ENCODE results near the gene MARVELD3. TPM values are rescaled to one million over a fixed set of nuclear protein-coding genes. Genes with fewer than 3 reads are reported as not detected.
"Not testable (repeated sequence)": the region's sequence is repeated elsewhere in the genome, so short reads cannot be mapped to it uniquely, and the experiment has no call there.

MARVELD3 gene
- total RNA-seq, 1 donor from 2014 or later: 32.3 TPM

DNA sequence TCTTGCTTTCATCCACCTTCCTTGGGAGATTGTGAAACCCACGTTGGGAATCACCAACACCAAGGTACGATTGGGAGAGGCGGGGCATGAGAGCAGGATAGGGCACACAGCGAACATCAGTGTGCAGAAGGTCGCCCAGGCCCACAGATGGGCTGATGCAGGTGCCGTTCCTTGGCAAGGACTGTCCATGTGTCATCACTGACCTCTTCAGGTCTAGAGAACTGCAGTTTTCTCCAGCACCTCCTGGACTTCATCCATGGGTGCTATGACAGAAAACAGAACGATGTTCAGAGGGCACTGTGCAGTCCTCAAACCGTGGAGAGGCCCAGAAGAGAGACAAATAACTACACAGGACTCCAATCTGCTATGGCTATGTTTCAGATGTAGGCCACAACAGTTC is 25.2 kb upstream of the MARVELD3 start:
- no peak for DNase-seq (ENCODE audit: low spot score, unreplicated experiment)
- H3K27ac Mint-ChIP-seq: no peak overlapping the region
- peaks cover 6% of the 10 kb centered on the region for H3K9me3 Mint-ChIP-seq (ENCODE audit: low read depth)
- TF ChIP-seq, protein P1, sequence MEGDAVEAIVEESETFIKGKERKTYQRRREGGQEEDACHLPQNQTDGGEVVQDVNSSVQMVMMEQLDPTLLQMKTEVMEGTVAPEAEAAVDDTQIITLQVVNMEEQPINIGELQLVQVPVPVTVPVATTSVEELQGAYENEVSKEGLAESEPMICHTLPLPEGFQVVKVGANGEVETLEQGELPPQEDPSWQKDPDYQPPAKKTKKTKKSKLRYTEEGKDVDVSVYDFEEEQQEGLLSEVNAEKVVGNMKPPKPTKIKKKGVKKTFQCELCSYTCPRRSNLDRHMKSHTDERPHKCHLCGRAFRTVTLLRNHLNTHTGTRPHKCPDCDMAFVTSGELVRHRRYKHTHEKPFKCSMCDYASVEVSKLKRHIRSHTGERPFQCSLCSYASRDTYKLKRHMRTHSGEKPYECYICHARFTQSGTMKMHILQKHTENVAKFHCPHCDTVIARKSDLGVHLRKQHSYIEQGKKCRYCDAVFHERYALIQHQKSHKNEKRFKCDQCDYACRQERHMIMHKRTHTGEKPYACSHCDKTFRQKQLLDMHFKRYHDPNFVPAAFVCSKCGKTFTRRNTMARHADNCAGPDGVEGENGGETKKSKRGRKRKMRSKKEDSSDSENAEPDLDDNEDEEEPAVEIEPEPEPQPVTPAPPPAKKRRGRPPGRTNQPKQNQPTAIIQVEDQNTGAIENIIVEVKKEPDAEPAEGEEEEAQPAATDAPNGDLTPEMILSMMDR (IDR thresholded peaks at IDR 0.05; ENCODE audit: unreplicated experiment): no peak
- H3K4me1 Mint-ChIP-seq (ENCODE audit: low read depth): peaks cover 1% of the 10 kb centered on the region
- H3K36me3 Mint-ChIP-seq (ENCODE audit: insufficient read depth): no peaks in the 10 kb centered on the region
- no peaks in the 10 kb centered on the region for H3K27me3 Mint-ChIP-seq
- no peak overlapping the region for H3K4me3 Mint-ChIP-seq (ENCODE audit: low read depth)

DNA sequence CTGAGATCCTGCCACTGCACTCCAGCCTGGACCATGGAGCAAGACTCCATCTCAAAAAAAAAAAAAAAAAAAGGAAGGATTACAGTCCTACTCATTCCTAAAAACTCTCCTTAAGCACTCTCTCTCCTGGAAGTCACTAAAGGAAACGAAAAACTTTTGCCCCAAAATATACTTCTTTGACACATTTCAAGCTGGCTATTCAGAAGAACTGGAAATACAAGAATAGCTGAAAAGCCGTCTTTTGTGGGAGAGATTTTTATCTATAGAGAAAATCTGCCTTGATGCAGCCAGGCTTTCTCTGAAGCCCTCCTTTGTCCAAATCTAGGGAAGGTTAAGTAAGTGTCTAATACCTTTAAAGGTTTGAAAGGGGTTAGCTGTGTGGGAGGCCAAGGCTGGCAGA is 16.9 kb upstream of the MARVELD3 start:
- Mint-ChIP-seq H3K4me3 (ENCODE audit: low read depth) (no peak overlapping the region), H3K4me1 (ENCODE audit: low read depth) (peaks cover 4% of the 10 kb centered on the region), H3K27me3 (no peaks in the 10 kb centered on the region), H3K36me3 (ENCODE audit: insufficient read depth) (no peaks in the 10 kb centered on the region), H3K9me3 (ENCODE audit: low read depth) (no peaks in the 10 kb centered on the region), H3K27ac (no peak overlapping the region)
- TF ChIP-seq, protein P1 (IDR thresholded peaks at IDR 0.05; ENCODE audit: unreplicated experiment): no peak
- DNase-seq (ENCODE audit: low spot score, unreplicated experiment): no peak

DNA sequence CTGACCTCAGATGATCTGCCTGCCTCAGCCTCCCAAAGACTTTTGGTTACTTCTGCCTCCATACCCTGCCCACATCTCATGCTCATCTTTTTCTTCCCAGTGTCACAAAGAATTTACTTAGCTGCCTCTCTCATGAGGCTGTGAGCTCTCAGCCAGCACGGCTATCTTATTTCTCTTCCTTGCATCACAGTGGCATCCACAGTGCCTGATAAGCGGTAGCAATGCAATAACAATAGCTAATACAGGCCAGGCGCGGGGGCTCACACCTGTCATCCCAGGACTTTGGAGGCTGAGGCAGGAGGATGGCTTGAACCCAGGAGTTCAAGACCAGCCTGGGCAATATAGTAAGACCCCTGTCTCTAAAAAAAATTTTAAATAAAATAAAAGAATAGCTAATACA is 15.5 kb upstream of the MARVELD3 start:
- H3K27me3 Mint-ChIP-seq: no peaks in the 10 kb centered on the region
- H3K27ac Mint-ChIP-seq: no peak overlapping the region
- TF ChIP-seq, protein P1 (IDR thresholded peaks at IDR 0.05; ENCODE audit: unreplicated experiment): no peak
- no peak overlapping the region for H3K4me3 Mint-ChIP-seq (ENCODE audit: low read depth)
- no peak for DNase-seq (ENCODE audit: low spot score, unreplicated experiment)
- H3K36me3 Mint-ChIP-seq (ENCODE audit: insufficient read depth): no peaks in the 10 kb centered on the region
- H3K9me3 Mint-ChIP-seq (ENCODE audit: low read depth): no peaks in the 10 kb centered on the region
- peaks cover 4% of the 10 kb centered on the region for H3K4me1 Mint-ChIP-seq (ENCODE audit: low read depth)

DNA sequence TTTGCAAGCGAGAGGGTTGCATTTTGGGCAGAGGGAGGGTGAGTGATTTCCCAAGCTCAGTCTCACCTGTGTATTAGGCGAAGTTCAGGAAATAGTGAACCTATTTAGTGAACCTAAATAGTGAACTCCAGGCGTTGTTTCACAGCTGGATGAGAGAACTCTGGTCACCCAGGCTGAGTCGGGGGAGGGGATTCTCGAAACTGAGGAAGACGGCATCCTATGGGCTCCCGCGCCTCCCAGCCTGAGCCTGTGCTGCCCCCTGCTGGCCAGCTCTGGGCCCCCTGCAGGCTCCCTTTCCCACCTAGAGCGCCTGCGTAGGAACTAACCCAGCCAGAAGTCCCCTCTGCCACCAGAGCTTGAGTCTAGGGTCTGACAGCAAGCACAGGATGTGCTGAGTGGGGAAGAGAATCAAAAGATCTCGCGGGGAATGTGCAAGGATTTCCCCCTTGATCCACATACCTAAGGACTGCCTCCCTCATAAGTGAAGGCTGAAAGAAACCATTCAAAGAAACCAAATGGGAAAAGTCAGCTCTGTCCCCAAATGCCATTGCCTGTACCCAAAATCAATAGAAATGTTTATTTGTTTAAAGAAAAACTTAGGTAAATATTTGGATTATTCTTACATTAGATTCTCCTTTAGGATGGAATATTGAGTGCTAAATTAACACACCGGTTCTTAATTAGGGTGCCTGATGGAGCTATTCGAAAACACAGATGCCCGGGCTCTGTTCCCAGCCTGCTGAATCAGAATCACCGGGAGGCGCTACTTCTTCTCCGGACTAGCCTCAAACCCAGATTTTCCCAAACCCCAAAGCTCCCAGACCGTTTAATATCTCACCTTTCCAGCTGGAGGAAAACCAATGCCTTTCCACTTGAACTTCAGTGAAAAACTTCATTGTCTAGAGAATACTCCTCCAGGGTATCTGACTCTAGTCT is 14.8 kb upstream of the MARVELD3 start:
- peak; percentile 89 for DNase-seq (ENCODE audit: low spot score, unreplicated experiment)
- Mint-ChIP-seq H3K4me1 (ENCODE audit: low read depth) (peaks cover 4% of the 10 kb centered on the region), H3K9me3 (ENCODE audit: low read depth) (no peaks in the 10 kb centered on the region), H3K27me3 (no peaks in the 10 kb centered on the region), H3K4me3 (ENCODE audit: low read depth) (no peak overlapping the region), H3K27ac (no peak overlapping the region), H3K36me3 (ENCODE audit: insufficient read depth) (no peaks in the 10 kb centered on the region)
- TF ChIP-seq, protein P1 (IDR thresholded peaks at IDR 0.05; ENCODE audit: unreplicated experiment): peak; percentile 100

DNA sequence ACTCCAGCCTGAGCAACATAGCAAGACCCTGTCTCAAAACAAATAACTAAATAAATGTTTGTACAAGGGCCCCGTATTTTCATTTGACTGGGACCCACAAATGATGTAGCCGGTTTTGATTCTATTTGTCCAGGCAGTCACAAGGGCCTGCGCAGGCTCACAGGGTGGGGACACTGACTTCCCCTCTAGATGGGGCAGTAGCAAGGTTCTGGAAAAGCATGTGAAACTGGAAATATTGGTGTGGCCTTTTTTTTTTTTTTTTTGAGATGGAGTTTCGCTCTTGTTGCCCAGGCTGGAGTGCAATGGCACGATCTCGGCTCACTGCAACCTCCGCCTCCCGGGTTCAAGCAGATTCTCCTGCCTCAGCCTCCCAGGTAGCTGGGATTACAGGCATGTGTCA is 11.0 kb upstream of the MARVELD3 start:
- DNase-seq (ENCODE audit: low spot score, unreplicated experiment); H3K27me3 Mint-ChIP-seq; H3K27ac Mint-ChIP-seq; H3K9me3 Mint-ChIP-seq (ENCODE audit: low read depth); H3K4me3 Mint-ChIP-seq (ENCODE audit: low read depth); H3K4me1 Mint-ChIP-seq (ENCODE audit: low read depth); H3K36me3 Mint-ChIP-seq (ENCODE audit: insufficient read depth): not testable (repeated sequence)

DNA sequence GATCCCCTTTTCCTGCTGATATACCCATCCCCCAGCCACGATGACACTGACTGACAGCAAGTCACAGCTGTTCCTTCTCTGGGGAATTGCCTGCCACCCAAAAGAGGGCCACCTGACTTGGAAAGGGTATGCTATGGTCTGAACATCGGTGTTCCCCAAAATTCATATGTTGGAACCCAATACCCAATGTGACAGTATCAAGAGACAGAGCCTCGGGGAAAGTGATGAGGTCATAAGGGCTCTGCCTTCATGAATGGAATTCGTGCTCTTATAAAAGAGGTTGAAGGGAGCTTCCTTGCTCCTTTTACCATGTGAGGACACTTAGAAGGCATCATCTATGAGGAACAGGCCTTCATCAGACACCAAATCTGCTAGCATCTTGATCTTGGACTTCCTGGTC is 7.6 kb upstream of the MARVELD3 start:
- no peaks in the 10 kb centered on the region for H3K27me3 Mint-ChIP-seq
- H3K27ac Mint-ChIP-seq: no peak overlapping the region
- no peak for DNase-seq (ENCODE audit: low spot score, unreplicated experiment)
- no peaks in the 10 kb centered on the region for H3K9me3 Mint-ChIP-seq (ENCODE audit: low read depth)
- no peak overlapping the region for H3K4me3 Mint-ChIP-seq (ENCODE audit: low read depth)
- no peaks in the 10 kb centered on the region for H3K36me3 Mint-ChIP-seq (ENCODE audit: insufficient read depth)
- TF ChIP-seq, protein P1 (IDR thresholded peaks at IDR 0.05; ENCODE audit: unreplicated experiment): no peak
- H3K4me1 Mint-ChIP-seq (ENCODE audit: low read depth): no peaks in the 10 kb centered on the region

Measured in progenitor cell of endocrine pancreas (in vitro differentiated cells).